Stimulated activated CD8-positive, alpha-beta memory T cell treated with anti-CD3 and anti-CD28 coated beads, Interleukin-15, amount 100 ng/mL, for 4 hours (primary cell): ENCODE data around the gene CDH23.

Source experiments
- DNase-seq, 2 donors: peaks; one replicate each; pipeline ENCODE4 v3.0.0-alpha.2; 2020; ENCODE audit warnings: low read depth in 2 of 2

The CDH23 gene

GRCh38 chr10:71687077-71687476 lies 290.4 kb downstream of the CDH23 start:
- DNase-seq = no peak

DNA sequence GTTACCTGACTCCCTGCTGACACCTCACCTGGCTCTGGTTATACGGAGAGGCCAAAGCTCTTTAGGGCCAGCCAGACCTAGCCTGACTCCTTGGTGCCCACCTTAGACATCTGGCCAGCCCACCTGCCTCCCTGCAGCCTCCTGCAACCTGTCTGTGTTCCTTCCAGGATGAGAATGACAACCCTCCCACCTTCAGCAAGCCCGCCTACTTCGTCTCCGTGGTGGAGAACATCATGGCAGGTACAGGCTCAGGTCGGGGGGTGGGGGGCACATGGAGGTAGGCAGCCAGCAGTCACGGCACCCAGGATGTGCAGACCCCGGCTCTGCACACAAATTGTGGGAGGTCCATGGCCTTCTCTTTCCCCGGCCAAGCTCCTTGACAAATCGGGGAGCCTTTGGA lies 290.8 kb downstream of the CDH23 start:
- no peak for DNase-seq

- no peak for DNase-seq
Measured at GRCh38 chr10:71688256-71688655, 291.5 kb downstream of the CDH23 start.

- no peak for DNase-seq
Measured at GRCh38 chr10:71690094-71690720, 293.5 kb downstream of the CDH23 start.

GRCh38 chr10:71691405-71691804 lies 294.7 kb downstream of the CDH23 start:
- no peak for DNase-seq

DNA sequence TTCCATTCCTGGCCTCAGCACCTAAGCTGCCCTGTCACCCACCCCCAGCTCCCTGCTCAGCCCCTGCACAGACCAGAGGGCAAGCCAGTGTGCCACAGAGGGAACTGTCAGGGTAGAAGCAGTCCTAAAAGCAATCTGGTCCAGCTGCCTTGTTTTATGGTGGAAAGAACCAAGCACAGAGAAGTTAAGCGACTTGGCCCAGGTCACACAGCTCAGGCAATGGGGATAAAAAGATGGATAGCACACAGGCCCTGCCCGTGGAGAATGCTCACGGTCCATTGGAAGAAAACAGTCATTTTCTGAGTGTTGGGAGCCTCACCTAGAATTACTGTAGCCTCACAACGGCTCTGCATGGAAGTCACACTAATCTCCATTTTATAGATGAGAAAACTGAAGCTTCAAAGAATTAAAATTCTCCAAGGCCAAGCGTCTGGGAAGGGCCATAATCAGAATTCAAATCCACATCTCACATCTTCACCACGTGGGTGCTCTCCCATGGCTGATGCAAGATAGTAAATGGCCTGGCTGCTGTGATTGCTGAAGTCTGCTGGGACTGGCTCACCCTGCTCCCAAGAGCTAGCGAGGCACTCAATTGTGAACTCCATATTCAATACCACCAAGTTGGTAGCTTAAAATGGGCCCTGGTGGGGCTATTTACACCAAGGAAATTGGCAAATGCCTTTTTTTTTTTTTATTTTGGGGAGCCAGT lies 296.0 kb downstream of the CDH23 start:
- DNase-seq = no peak

DNA sequence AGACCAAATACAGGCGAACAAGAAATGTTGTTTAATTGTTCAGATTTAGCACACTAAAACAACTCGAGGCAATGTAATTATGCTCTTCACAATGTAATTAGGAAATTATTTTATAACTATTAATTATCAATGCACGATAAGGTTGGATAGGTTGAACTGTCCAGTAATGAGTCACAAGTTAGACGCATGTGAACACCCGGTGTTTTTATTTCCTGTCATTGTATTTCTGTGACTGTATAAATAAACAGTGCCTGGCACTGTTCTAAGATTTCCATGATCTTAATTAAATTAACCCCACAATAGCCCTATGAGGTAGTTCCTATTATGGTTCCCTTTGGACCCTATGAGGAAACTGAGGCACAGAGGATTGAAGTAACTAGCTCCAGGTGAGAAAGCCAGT lies 296.7 kb downstream of the CDH23 start:
- no peak for DNase-seq

DNA sequence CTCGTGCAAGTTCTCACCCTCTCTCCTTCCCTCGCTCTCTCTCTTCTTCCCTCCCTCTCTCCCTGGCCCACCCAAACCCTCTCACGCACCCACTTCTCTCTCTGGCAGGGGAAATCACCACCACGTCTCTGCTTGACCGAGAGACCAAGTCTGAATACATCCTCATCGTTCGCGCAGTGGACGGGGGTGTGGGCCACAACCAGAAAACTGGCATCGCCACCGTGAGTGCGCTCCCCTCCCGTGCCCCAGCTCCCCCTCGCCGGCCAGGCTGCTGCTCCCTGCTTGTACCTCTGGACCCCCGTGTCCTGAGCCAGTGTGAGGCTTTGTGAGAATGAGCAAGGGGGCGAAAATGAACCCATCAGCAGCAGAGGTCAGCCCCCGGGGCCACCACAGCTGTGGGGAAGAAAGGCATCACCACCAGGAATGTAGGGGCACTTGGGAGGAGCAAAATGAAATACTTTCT lies 297.4 kb downstream of the CDH23 start:
- no peak for DNase-seq

GRCh38 chr10:71694567-71694968 lies 297.8 kb downstream of the CDH23 start:
- peak in 1 of 2 donors; percentile 12 for DNase-seq

DNA sequence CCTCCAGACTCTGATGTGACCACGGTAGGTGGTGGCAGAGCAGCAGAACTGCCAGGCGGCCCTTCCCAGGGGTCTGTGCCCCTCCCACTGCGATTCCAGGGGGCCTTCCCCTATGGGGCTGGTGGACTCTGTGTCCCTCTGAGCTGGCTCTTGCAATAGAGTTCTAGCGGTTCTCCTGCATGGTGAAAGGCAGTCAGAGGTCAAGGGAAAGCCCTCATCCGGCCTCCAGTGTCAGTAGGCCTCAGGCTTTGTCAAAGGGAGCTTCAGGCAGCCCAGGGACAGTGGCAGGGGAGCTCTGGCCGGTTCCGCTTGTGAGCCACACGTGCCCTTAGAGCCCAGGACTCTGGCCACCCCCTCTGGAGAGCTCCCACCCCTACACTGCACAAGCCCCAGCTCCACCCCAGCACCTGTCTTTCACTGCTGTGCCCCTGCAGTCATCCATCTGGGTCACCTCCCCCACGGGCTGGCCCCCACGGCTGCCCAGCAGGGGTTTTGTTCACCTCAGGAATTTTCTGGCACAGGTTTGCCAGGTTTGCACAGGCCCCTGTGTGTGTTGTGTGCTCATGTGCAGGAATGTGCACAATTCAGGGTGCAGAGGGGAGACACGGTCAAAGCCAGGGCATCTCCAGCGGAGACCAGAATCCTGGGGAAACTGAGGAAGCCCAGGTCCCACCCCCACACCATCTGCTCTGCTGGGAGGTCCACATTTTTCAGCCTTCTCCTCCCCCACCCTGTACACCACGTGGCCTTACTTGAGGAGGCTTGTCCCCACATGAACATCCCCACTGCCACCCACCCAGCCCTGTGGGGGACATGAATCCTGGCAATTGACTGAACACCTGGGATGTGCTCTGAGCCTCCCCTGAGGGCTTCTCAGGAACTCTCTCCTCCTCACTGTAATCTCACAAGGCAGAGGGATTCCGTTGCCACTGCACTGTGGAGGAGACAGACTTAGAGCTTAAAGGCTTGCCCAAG lies 299.1 kb downstream of the CDH23 start:
- DNase-seq = no peak

DNA sequence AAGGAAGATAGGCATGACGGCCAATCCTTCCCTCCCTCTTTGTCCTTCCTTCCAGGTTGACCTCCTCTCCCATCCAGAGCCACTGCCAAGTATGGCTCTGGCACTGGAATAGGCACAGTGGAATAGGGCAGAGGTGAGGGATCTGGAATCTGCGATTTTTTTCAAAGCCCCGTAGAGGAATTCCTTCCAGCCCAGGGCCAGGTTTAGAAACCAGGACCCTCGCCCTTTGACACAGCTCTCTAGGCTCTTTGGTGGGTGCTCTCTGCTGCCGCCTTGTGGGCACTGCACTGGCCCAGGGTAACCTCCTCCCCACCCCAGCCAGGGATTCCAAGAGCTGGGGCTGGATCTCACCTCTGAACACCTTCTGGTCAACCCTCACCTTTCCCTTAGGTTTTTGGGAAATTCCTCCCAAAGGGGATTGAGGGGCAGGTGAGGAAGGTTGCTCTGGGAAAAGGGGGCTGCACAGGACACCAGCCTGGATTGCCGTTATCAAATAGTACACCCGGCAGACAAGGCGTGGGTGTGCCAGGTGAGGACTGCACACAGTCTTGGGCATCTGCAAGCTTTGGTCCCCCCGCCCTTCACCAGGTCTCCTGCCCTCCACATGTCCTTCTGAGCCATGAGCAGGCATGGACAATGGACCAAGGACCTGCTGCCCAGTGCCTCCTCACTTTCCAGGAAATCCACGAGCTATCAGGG lies 300.1 kb downstream of the CDH23 start:
- peak; percentile 21 to 39 for DNase-seq

DNA sequence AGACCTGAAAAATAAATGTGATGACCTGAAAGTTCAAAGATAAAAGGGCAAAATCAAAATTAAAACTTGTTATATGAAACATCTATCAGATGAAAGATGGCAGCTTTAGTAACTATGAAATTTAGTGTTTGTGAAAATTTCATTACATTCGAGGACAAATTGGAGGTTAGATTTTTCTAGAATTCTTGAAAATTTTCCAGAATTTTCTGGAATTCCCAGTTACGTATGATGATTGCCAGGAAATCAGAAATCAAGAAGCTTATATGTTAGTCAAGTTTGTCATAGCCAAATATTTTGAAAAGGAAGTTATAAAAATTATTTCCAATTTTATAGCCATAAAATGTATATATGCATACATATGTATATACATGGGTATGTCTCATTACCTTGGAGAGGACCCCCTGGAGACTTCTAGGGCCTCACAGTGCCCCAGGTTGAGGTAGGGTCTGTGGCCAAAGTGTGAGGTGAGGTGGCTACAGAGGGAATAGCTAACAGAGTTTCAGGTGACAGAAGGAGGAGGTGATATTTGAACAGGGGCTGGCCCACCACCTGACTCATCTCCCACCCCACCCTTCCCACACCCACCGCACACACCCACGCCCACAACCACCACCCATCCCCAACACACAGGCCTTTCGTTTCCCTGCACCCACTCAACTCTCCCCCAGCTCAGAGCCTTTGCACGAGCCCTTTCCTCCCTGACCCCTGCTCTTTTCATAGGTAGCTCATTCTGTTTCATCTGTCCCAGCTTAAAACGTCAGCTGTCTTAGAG lies 301.4 kb downstream of the CDH23 start:
- DNase-seq = peak; percentile 62 to 63

DNA sequence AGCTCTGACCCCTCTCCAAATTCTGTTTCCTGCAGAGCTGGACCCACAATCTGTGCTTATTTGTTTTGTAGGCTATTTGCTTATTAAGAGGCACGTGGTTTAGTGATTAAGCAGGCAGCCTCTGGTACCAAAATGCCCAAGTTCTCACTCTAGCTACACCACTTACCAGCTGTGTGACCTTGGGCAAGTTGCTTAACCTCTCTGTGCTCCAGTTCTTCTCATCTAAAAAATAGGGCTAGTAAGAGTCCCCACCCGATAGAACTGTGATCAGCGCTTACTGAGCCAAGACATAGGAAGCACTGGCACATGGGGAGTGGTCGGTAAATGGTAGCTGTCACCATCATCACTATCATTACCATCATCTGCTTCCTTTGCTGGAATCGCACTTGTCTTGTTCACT lies 302.0 kb downstream of the CDH23 start:
- no peak for DNase-seq

DNA sequence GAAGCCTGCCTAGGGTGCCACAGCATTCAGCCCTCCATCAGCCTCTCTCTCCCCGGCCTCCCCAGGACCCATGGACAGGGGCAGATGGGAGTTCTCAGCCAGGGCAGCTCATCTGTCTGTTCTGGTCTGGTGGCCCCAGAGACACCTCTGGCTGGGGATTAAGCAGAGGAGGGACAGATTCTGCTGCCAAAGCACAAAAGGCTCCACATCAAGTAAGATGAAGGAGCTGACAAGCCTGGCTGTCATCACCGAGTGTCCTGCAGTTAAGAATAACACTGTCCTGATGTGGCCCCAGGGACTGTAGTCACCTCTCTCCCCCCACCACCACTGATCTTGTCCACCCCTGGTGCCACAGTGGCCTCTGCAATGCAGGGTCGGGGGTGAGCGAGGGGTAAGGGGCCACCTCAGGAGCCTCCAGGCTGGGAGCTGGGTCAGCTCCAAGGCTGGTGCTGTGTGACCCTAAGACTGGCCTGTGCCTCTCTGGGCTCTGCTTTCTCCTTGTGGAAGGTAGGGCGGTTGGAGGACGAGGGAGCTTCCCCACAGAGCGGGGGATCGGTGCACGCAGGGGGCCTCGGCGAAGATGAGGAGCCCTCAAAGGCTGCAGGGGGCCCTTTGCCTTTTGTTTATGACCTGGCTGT lies 304.1 kb downstream of the CDH23 start:
- no peak for DNase-seq

DNA sequence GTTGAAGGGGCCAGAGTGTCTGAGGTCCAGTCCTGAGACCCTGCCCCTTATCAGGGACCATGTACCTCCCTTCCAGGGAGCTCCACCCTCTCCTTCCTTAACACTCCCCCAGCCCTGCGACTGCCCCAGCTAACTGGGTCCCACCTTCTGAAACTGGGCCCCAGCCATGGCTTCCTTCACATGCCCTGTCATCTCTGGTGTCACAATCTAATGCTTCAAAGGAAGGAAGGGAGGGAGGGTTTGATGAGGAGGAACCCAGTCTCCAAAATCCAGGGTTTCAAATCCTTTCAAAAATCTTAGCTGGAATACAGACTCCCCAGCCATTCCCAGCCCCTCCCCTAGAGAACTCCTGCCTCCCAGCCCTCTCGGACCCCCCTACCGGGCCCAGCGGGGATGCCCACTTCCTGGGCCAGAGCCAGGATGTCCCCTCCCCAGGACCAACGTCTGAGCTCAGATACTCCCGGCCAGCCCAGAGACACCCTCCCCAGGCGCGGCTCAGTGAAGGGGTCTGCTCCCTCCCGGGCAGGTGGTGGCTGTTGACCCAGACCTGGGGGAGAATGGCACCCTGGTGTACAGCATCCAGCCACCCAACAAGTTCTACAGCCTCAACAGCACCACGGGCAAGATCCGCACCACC lies 304.9 kb downstream of the CDH23 start:
- no peak for DNase-seq

DNA sequence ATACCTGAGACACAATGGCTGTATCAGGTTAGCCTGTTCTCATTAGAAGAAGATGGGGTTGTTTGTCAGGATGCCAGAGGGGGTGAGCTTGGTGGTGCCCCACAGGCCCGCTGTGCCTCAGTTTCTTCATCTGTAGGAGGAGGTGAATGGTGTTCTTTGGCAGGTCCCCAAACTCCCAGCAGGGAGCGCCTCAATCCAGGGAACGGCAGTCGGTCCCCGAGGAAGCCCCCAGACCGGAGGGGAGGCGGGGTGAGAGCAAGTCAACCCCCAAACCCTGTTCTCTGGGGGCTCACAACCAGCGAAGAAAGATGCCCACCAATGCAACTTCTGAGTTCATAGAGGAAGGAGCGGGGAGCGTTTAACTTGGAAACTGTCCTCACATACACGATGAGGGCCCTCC lies 306.9 kb downstream of the CDH23 start:
- no peak for DNase-seq

- DNase-seq = no peak
Measured at GRCh38 chr10:71704816-71705215, 308.1 kb downstream of the CDH23 start.

DNA sequence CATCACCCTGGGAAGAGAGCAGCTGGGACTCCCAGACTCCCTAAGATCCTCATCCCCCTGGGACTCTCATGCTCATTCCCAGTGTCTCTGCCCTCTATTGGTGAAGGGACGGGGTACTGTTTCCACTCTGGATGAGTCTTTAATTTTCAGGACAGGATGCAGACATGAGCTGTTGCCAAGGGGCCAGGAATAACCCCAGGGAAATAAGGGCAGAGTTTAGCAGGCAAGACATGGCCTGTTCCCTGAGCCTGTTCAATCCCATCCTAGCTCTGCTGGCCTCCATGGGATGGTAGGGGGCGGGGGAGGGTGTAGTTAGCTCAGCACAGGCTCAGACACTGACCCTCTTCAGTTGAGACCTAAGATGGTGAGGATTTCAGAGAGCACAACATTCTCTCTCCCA lies 308.9 kb downstream of the CDH23 start:
- no peak for DNase-seq

DNA sequence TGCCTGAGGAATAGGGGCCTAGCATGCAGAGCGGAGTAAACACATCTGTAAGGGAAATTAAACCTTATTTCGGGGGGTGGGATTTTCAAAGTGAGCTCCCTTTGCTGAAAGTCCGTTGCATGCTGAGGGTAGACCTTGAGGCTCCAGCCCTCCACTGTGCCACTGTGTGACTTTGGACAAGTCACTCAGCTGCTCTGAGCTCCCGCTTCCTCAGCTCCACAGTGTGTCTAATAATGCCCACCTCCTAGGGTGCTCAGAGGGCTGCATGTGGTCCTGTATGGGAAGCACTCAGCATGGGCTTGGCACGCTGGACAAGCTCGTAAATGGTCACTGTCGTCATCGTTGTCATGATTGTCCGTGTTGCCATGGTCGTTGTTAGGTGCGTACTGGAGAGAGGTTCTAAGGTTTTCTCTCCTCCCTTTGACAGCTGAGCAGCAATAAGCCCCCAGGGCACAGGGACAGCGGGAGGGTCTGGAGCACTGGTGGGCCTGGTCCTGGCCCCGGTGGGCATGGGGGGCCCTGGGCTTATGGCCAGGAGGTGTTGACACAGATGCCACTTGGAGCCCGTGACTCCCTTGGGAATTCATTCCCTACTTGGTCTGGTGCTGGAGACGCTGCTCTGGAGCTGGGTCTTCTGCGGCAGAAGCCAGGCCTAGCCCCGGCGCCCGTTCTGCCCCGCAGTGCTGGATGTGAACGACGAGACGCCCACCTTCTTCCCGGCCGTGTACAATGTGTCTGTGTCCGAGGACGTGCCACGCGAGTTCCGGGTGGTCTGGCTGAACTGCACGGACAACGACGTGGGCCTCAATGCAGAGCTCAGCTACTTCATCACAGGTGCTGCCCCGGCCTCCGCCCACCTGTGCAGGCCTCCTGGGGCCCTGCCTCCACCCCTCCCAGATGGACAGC lies 309.7 kb downstream of the CDH23 start:
- DNase-seq = no peak
